NK-92 (cell line): ENCODE measurements around the gene DKK1.

ENCODE experiments used
- DNase-seq: peaks from one replicate; lab custom pipeline; 2025; ENCODE audit not compliant: unreplicated experiment; lab: John Stamatoyannopoulos, UW

Gene DKK1, protein sequence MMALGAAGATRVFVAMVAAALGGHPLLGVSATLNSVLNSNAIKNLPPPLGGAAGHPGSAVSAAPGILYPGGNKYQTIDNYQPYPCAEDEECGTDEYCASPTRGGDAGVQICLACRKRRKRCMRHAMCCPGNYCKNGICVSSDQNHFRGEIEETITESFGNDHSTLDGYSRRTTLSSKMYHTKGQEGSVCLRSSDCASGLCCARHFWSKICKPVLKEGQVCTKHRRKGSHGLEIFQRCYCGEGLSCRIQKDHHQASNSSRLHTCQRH

DNA sequence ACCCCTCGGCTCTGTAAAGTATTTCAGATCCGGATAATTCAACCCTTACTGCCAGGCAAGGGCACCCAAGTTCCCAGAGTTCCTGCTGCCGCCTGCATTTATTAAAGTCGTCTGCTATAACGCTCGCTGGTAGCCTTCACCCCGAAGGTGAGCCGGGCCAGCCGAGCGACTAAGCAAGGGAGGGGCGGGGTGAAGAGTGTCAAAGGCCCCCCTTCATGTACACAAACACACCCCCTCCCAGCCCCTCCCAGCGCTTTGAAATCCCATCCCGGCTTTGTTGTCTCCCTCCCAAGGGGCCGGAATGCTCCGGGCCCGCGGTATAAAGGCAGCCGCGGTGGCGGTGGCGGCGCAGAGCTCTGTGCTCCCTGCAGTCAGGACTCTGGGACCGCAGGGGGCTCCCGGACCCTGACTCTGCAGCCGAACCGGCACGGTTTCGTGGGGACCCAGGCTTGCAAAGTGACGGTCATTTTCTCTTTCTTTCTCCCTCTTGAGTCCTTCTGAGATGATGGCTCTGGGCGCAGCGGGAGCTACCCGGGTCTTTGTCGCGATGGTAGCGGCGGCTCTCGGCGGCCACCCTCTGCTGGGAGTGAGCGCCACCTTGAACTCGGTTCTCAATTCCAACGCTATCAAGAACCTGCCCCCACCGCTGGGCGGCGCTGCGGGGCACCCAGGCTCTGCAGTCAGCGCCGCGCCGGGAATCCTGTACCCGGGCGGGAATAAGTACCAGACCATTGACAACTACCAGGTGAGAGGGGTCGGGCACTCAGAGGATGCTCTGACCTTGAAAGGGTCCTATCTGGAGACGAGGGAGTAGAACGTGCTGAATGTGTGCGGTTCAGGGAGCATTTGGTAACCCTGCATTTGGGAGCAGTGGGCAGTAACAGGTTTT lies at the start of gene DKK1:
DKK1 (plus strand) TSS at position 349 of the 889 bp plus-strand sequence; CDS start at position 503, 154 bp downstream.
- DNase-seq = no peak

DNA sequence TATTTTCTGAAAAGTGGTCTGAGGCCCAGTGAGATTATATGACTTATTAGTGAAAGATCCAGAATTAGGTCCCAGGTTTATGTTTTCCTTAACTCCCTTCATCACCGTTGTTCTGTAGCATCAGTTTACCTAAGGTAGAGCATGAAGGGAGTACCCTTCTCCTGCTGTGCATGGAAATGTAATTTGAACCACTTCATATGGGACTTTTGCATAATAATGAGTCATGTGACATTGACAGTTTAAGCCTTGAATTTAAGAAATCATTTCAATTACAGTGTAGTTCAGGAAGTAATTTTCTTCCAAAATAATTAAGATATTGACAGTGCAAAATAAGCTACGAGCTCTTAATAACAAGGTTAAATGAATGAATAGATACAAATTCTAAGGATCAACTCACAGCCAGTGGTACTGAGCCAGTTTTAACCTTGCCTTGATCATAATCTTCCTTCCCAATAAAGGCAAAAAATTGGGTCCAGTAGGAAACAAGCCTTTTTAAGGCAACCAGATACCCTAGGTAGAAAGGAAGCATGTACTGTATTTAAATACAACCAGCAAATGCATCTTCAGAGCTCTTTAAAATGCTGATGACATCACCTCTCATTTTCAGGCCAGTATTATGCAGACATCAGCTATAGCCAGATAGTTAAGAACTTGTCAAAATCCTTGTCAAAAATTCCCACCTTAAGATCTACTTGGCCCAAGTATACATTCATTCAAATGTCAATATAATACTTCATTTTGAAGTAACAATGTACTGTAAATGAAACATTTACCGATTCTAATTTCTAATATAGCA lies 48.8 kb upstream of the DKK1 start:
- no peak for DNase-seq

DNA sequence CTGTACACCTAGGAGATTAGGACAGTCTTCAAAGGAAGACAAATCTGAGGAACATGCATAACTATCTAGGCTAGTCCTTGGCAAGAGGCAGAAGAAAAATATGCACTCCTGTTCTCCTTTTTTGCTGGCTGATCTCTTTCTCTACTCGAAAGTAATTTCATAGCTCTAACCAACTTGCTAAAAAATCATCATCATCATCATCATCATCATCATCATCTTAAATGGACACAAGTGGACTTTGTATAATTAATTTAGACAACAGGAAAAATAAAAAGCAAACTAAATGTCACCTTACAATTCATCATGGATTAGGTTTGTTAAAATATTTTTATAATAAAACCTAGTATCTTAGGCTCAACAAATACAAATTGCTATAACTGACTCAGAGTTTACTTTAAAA lies 47.2 kb upstream of the DKK1 start:
- no peak for DNase-seq

DNA sequence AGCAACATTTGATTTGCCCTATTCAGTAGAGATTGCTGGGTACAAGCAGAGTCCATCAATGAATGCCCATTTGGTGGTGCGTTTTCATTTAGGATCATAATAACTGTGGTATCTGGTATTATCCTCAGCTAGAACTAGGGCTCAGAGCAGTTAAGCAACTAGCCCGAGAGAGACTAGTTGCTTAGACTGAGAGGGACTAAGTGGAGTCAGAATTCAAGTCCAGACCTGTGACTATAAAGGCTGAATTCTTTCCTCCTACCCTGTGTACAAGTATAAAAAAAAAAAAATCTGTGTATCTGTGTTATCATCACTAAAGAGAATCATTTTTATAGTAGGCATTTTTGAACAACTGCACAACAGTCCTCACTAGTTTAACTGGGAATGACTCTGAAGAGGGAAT lies 45.3 kb upstream of the DKK1 start:
- DNase-seq = no peak

DNA sequence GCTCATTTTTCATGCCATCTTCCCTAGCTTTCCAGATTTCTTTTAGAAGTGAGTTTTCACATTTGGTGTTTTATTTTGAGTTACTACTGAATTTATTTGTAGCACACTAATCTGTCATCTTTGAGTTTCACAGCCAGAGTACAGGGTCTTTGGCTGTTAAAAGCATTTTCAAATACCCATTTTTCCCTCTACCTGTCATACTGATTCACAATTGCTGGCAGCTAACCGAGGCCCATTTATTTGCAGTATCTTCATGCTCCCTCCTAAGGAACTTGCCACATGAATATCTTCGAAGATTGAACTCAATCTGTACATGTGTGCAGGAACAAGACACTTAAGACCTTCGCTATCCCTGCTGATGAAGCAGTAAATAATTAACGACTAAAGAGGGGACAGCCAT lies 44.8 kb upstream of the DKK1 start:
- DNase-seq = no peak

DNA sequence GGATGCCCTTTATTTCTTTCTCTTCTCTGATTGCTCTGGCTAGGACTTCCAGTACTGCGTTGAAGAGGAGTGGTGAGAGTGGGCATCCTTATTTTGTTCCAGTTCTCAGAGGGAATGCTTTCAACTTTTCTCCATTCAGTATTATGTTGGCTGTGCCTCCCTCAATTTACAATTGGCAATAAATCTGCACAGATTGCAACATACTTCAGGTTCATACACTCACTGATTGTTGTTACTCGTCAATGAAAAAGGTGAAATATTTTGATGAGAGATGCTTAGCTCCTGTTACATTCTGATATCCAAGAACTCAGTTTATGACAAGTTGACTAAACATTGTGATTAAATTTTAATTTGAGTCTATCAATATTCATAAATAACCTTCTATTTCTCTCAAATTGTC lies 37.9 kb upstream of the DKK1 start:
- no peak for DNase-seq

DNA sequence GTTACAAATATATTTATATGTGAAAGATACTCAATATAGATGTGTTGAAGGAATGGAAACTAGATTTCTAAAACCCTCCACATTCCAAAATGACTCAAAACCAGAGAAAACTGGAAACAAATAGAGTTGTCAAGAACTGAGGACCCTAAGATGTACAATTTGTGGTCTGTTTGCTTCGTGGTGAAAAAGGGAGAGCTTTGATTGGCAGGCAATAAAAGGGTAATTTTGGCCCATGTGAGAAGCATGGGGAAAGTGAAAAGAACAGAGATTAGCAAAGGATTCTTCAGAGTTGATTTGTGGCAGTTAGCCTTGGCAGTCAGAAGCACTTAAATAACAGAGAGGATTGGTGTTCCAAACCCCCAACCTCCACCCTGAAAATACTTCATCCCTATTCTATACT lies 37.1 kb upstream of the DKK1 start:
- DNase-seq = no peak

DNA sequence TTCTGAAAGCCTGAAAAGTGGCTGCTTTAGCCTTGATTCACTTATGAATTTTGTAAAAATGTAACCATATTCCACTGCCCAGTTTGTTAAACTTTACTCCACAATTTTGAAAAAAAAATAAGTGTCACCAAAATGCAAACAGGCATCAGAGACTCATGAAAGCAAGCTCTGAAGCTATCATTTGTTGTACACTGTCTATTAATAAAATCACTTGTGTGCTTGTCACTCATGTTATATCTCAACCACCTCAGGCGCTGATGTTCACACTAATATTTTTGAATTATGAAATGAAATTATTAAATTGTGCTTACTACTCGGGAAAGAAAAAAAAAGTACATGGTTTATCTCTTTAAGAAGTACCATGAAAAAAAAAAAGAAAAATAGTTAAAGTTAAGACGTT lies 34.5 kb upstream of the DKK1 start:
- DNase-seq = no peak

DNA sequence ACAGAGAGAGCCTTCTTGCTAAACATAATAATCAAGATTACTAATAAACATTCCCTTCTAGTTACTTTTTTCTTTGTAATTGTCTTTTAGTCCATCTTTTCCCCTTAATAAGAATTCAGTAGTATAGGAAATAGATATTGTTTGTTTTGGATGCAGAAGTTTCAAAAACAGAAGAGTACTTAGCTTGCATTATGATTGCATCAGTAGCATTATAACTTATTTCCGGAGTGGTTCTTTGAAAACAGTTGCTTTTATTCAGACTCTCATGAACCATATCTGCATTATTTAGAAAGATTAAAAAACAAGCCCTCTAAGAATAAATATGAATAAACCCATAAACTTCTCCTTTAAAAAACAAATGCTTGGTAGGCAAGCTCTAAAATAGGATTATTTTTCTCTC lies 34.0 kb upstream of the DKK1 start:
- DNase-seq = no peak

DNA sequence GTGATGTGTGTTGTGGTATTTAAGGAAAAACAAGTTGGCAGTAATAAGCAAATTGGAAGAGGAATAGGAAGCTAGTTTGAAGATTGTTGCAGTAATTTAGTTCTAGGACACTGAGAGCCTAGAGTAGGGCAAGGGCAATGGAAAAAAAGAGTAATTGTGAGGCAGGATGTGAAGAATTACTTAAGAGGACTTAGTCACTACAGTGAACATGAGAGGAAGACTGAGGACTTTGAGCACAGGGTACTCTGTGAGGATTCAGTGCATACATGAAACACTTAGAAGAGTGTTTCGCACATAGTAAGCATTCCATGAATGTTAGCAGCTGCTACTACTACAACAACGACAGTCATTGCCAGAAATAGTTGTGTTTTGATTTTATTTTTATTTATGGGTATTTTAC lies 30.9 kb upstream of the DKK1 start:
- no peak for DNase-seq

DNA sequence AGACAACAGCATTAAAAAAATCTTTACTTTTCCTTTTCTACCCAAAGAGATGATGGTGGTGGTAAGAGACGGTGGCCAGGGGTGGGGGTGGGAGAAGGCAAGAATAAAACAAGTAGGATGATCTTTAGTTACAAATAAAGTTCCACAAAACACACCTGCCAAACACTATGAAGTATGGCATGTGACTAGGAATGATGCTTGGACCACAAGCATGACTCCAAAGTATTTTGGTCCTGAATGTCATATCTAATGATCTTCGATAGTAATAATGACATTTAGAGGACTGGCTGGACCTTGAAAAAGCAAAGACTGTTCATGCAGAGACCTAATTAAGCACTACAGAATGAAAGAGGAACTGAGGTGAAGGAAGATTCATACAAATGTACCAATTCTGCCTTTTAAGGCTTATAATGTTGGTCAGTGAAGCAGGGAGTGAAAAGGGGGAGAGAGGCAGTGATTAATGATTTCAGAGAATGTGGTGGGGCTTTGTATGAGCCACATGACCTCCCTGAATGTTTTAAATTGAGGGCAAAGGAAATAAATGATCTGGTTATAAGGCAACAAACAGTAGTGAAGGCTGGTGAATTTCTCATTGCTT lies 29.6 kb upstream of the DKK1 start:
- DNase-seq = no peak

DNA sequence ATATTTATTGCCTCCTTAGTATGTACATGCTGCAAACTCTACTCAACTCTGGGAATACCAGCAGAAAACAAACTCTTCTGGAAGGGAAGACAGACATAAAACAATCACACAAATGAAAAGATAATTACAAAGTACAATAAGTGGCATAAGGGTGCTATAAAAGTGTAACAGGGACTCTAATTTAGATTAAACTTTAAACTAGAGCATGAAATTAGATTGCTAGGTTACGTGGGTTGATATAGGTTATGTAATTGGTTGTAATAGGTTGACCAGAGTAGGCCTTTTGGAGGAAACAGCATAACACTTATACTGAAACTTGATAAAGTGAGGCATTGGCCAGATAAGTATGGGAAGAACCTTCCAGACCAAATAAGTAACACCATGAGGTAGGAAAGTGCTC lies 26.2 kb upstream of the DKK1 start:
- no peak for DNase-seq

DNA sequence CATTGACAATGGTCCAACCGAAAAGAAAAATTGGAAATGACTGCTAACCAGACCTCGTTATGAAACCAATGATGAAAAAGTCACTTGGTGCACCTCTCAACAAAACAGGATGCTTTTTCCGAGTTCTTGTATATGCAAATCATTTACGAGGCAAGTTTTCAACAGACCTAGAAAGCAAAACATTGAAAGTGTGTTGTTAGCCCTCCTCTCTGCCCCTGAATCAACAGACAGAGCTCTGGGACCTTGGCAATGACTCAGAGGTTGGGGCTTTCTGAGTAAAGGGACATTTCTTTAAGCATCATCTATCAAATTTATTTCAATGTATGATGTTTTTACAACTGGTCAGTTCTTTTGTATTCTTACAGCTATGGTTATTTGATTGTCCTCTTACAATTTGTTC lies 16.3 kb upstream of the DKK1 start:
- DNase-seq = no peak

DNA sequence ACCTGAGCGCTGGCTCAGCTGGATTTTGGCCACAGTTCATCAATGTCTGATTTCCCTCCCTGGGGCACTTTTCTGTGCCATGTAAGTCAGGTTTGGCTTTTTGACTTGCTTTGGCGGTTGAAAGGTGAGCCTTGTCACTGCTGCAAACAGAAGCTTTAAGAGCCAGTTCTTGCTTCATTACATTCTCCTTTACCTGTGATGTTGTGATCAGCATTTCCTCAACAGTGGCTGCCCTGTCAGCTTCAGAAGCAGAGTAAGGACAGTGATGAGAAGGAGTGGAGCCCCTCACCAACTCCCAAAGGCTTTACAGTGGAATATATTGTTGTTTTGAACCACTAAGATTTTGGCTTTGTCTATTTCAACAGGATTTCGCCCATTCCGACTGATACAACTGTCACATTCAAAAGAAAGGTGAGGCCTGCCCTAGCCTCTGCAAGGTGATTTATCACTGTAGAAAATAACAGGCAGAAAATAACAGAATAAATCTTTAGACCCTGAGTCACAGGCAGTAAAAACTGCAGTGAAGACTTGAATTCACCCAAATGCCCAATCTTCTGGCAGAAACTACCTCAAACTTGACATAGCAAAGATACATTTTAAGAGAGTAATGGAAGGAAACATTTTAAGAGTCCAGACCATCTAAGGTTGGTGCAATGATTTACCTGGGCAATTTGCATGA lies 13.3 kb upstream of the DKK1 start:
- no peak for DNase-seq

DNA sequence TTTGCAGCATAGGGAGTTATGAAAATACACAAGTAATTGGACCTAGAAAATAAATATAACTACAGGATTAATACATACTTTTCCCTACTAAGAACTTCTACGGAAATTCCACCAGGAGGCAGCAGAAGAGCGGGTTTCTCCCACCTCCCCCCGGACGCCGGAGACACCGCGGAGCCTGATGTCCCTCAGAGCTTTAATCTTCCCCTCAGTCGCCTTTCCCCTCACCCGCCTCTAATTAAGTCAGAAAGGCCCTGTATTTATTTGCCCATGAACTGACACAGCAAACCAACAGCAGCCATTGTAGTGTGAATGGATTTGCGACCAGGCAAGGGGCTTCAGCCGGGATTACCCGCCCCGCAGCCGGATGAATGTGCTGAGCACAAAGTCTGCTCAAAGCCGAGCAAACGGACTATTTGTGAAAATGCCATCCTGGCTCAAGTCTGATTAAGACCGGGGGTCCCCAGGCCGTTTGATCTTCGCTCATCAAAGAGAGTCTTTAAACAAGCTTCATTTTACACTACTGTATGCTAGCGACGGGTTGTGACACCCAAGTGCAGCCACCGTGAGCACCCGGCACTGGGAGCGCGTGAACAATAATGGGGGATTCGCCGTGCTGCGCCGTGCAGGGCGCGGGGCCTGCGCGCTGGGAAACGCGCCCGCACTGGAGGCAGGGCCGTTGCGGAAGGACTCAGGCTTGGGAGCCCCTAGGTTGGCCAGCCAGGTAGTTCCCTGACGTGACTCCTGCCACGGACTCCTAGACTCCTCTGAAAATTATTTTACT lies 5.6 kb upstream of the DKK1 start:
- DNase-seq = no peak

DNA sequence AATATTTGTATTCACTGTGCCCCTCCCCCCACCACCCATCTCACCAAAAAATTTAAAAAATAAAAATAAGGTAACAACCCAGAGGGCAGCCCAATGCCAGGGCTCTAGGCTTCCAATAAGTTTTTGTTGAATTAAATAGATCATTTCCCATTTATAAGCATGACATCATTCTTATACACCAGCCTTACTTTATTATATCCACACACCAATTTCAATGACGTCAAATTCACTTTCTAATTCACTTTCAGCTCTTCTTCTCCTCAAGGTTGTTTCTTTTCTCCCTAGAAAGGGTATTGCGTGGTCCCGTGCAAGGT lies 1.2 kb upstream of the DKK1 start:
- DNase-seq = no peak

DNA sequence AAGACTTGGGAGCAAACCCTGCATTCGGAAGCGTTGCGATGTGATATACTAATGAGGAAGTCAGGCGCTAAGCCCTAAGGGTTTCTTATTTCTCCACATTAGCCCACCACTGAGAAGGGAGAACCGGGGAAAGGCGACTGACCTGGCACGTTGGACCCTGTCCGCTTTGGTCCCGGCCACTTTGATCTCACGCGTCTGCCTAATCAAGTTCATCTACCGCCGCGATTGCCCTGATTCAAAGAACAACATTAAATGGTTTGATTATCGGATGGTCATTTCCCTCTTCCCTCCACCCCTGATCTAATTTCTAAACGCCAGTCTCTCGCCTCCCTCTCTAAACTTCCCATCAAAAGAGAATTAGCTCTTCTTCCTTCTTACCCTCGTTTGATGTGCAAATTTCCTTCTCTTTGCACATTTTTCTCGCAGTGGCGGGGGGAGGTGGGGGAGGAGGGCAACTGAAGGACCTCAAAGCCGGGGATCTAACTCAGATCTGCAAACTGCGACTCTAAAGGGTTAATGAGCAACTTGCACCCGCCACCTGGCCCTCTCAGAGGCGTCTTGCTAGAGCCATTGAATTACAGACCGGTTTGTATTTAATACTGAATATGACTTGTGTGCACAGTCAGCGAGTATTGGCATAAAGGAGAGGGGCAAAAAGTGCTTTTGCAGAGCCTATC lies 687 bp upstream of the DKK1 start:
- no peak for DNase-seq

DNA sequence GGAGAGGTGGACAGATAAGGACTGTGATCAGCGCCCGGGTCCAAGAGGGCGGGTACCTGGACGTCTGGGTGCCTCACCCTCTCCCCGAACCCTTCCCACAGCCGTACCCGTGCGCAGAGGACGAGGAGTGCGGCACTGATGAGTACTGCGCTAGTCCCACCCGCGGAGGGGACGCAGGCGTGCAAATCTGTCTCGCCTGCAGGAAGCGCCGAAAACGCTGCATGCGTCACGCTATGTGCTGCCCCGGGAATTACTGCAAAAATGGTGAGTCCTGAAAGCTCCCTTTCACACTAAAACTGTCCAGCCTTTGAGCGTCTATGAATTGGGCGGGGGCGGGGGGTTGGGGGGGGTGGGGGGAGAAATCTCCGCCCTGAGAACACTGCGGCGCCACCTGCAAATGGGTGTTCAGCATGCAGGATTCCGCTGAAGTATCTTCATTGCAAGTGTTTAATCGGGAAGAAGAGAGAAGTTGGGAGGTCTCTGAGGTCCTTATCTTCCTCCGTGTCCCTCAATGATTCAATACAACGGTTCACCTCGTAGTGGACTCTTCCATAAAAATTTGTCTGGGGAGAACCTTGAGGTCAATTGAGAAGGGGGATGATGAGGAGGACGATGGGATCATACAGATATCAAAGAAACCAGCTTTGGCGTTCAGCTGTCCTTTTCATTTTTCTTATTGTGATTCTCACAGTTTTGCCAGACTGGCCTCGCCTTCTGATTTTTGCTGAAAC lies 906 bp downstream of the DKK1 start:
- no peak for DNase-seq

DNA sequence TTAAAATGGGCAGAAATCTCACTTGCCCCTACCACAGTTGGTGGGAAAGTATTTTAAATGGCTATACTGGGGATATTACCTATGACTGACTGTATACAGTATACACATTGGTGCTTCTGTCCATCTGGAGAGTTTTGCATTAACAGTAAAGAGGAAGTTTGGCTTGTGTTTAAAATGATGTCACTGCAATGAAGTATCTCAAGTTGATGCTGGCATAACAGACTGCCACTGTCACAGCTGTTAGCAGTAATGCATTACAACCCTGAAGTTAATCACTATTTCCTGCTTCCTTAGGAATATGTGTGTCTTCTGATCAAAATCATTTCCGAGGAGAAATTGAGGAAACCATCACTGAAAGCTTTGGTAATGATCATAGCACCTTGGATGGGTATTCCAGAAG lies 1.9 kb downstream of the DKK1 start:
- DNase-seq = no peak
